Measurements from ENCODE around the gene ANKDD1A.

GRCh38 chr15:64915518-64916227, 4.0 kb downstream of the ANKDD1A start:
- TF ChIP-seq, protein P1, sequence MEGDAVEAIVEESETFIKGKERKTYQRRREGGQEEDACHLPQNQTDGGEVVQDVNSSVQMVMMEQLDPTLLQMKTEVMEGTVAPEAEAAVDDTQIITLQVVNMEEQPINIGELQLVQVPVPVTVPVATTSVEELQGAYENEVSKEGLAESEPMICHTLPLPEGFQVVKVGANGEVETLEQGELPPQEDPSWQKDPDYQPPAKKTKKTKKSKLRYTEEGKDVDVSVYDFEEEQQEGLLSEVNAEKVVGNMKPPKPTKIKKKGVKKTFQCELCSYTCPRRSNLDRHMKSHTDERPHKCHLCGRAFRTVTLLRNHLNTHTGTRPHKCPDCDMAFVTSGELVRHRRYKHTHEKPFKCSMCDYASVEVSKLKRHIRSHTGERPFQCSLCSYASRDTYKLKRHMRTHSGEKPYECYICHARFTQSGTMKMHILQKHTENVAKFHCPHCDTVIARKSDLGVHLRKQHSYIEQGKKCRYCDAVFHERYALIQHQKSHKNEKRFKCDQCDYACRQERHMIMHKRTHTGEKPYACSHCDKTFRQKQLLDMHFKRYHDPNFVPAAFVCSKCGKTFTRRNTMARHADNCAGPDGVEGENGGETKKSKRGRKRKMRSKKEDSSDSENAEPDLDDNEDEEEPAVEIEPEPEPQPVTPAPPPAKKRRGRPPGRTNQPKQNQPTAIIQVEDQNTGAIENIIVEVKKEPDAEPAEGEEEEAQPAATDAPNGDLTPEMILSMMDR (tag by site-specific recombination; IDR thresholded peaks at IDR 0.05), result no peak
- TF ChIP-seq ZBTB1 (tag by site-specific recombination; IDR thresholded peaks at IDR 0.05), result no peak

Data from HEK293 (cell line).